KMS-11 (cell line): Measurements from ENCODE around the gene KCNG4.

Experiments used
- H2AFZ ChIP-seq: fragments of 200-600 bp; sonication (generic); 2 replicates; pipeline ENCODE4 v1.6.1; 2016; ENCODE audit warnings: antibody characterized with exemption, mixed run types, low read depth
- H3K27ac ChIP-seq: fragments of 200-600 bp; sonication (generic); 2 replicates; pipeline ENCODE4 v1.6.1; 2016; ENCODE audit warnings: mild to moderate bottlenecking, mixed run types
- H3K27me3 ChIP-seq: fragments of 200-600 bp; sonication (generic); 2 replicates; pipeline ENCODE4 v1.6.1; 2017; ENCODE audit warnings: mild to moderate bottlenecking, low read depth, mixed run types, moderate library complexity; ENCODE audit not compliant: insufficient read depth
- H3K36me3 ChIP-seq: fragments of 200-600 bp; sonication (generic); 2 replicates; pipeline ENCODE4 v1.6.1; 2017; ENCODE audit warnings: mild to moderate bottlenecking, mixed run types; ENCODE audit not compliant: insufficient read depth
- H3K4me1 ChIP-seq: fragments of 200-600 bp; sonication (generic); 2 replicates; pipeline ENCODE4 v1.6.1; 2016; ENCODE audit warnings: mild to moderate bottlenecking, low read depth, mixed run types; ENCODE audit not compliant: poor library complexity, severe bottlenecking
- H3K4me2 ChIP-seq: fragments of 200-600 bp; sonication (generic); 2 replicates; pipeline ENCODE4 v1.7.0; 2016; ENCODE audit warnings: mild to moderate bottlenecking, mixed run types
- H3K4me3 ChIP-seq: fragments of 200-600 bp; sonication (generic); IDR thresholded peaks from 2 replicates; pipeline ENCODE4 v1.6.1; 2017; ENCODE audit warnings: low read depth, low read length, mixed read lengths; ENCODE audit not compliant: insufficient read depth
- H3K79me2 ChIP-seq: fragments of 200-600 bp; sonication (generic); 2 replicates; pipeline ENCODE4 v1.6.1; 2016; ENCODE audit warnings: low read depth, mixed run types; ENCODE audit not compliant: insufficient read depth
- H3K9ac ChIP-seq: fragments of 200-600 bp; sonication (generic); 2 replicates; pipeline ENCODE4 v1.6.1; 2016; ENCODE audit warnings: mild to moderate bottlenecking, mixed run types
- H4K20me1 ChIP-seq: fragments of 200-600 bp; sonication (generic); 2 replicates; pipeline ENCODE4 v1.6.1; 2016; ENCODE audit warnings: mild to moderate bottlenecking, mixed run types; ENCODE audit not compliant: insufficient read depth
- CTCF ChIP-seq: fragments of 200-600 bp; sonication (generic); conservative IDR thresholded peaks from 2 replicates; pipeline ENCODE4 v1.6.1; 2017; ENCODE audit warnings: low read depth, mild to moderate bottlenecking, antibody characterized with exemption, low read length, moderate library complexity, mixed read lengths

The KCNG4 gene

DNA sequence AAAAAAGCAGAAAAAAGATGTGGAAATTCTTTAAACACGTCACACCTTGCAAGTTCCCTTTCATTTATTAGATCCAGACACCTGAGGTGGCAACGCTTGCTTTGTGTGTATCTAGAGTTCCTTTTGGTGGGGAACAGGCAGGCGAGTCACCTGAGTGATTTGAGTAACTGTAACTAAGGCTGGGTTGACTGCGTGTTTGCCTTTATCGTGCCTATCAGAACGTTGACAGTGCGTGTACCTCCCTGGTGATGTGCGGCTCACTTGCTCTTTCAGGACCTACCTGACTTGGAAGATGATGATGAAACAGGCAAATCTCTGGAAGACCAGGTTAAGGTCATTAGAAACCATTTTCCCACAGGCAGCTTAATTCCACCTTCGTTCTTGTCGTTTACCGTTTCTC, 65.4 kb downstream of the KCNG4 start:
- no peak for TF ChIP-seq CTCF
- Histone ChIP-seq H3K4me2 (no peak overlapping the region), H3K79me2 (no peaks in the 10 kb centered on the region), H3K27ac (no peak overlapping the region), H3K36me3 (no peaks in the 10 kb centered on the region), H4K20me1 (no peaks in the 10 kb centered on the region), H3K4me3 (no peak overlapping the region), H3K27me3 (no peaks in the 10 kb centered on the region), H3K9ac (no peak overlapping the region), H2AFZ (no peak overlapping the region), H3K4me1 (peaks cover 16% of the 10 kb centered on the region)

DNA sequence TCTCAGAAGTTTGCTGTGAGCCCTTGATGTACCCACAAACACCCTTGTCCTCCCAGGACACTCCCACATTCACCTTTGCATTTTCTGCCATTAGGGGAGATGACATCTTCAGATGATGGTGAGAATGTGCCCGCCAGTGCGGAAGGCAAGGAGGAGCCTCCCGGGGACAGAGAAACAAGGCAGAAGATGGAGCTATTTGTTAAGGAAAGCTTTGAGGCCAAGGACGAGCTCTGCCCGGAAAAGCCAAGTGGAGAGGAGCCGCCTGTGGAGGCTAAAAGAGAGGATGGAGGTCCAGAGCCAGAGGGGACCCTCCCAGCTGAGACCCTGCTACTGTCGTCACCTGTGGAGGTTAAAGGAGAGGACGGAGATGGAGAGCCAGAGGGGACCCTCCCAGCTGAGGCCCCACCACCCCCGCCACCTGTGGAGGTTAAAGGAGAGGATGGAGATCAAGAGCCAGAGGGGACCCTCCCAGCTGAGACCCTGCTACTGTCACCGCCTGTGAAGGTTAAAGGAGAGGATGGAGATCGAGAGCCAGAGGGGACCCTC, 70.0 kb downstream of the KCNG4 start:
- Histone ChIP-seq H3K4me3 (no peak overlapping the region), H3K79me2 (no peaks in the 10 kb centered on the region), H3K27me3 (no peaks in the 10 kb centered on the region), H2AFZ (no peak overlapping the region), H4K20me1 (no peaks in the 10 kb centered on the region), H3K4me1 (peaks cover 4% of the 10 kb centered on the region), H3K27ac (no peak overlapping the region), H3K9ac (no peak overlapping the region), H3K4me2 (no peak overlapping the region), H3K36me3 (no peaks in the 10 kb centered on the region)
- no peak for TF ChIP-seq CTCF
